WTC11 (cell line): ENCODE data around the gene PRKCE.

Source experiments
- ATF1 ChIP-seq: sonication (generic); formaldehyde crosslinking; IDR thresholded peaks from 2 replicates; pipeline ENCODE4 v1.8.1; 2023; ENCODE audit warnings: mild to moderate bottlenecking, moderate library complexity, missing genetic modification reagents
- CBFB ChIP-seq: sonication (generic); formaldehyde crosslinking; IDR thresholded peaks from 2 replicates; pipeline ENCODE4 v1.8.1; 2022; ENCODE audit warnings: mild to moderate bottlenecking, low read depth, missing genetic modification reagents
- CREB1 ChIP-seq: sonication (generic); formaldehyde crosslinking; IDR thresholded peaks from 2 replicates; pipeline ENCODE4 v1.8.0; 2023; ENCODE audit warnings: mild to moderate bottlenecking, missing genetic modification reagents
- JUN ChIP-seq: sonication (generic); formaldehyde crosslinking; IDR thresholded peaks from 2 replicates; pipeline ENCODE4 v1.8.0; 2023; ENCODE audit warnings: mild to moderate bottlenecking, missing genetic modification reagents
- KAT7 ChIP-seq: sonication (generic); formaldehyde crosslinking; IDR thresholded peaks from 2 replicates; pipeline ENCODE4 v1.8.1; 2023; ENCODE audit warnings: missing genetic modification reagents, mild to moderate bottlenecking, borderline replicate concordance
- NFYB ChIP-seq: sonication (generic); formaldehyde crosslinking; conservative IDR thresholded peaks from 2 replicates; pipeline ENCODE4 v1.8.0; 2022; ENCODE audit warnings: low read depth, missing genetic modification reagents
- NR1H2 ChIP-seq: sonication (generic); formaldehyde crosslinking; IDR thresholded peaks from 2 replicates; pipeline ENCODE4 v1.9.0; 2021; ENCODE audit warnings: mild to moderate bottlenecking, moderate library complexity, missing genetic modification reagents
- RORB ChIP-seq: fragments of 250-450 bp; sonication (Bioruptor Pico); IDR thresholded peaks from 2 replicates; pipeline ENCODE4 v1.9.0; 2021; ENCODE audit warnings: mild to moderate bottlenecking
- SP1 ChIP-seq: sonication (generic); formaldehyde crosslinking; conservative IDR thresholded peaks from 2 replicates; pipeline ENCODE4 v1.8.1; 2022; ENCODE audit warnings: missing genetic modification reagents
- ZBTB21 ChIP-seq: sonication (generic); formaldehyde crosslinking; IDR thresholded peaks from 2 replicates; pipeline ENCODE4 v1.8.1; 2023; ENCODE audit warnings: mild to moderate bottlenecking, missing genetic modification reagents, borderline replicate concordance
- TF ChIP-seq, protein P1 (sequence below): fragments of 200-600 bp; IDR thresholded peaks from 2 replicates; pipeline ENCODE4 v1.8.0; 2022; ENCODE audit warnings: antibody characterized with exemption
- TF ChIP-seq, protein P2 (sequence below): sonication (generic); formaldehyde crosslinking; IDR thresholded peaks from 2 replicates; pipeline ENCODE4 v1.8.1; 2023; ENCODE audit warnings: mild to moderate bottlenecking, missing genetic modification reagents, moderate library complexity
- TF ChIP-seq, protein P3 (sequence below): sonication (generic); formaldehyde crosslinking; IDR thresholded peaks from 2 replicates; pipeline ENCODE4 v1.8.0; 2022; ENCODE audit warnings: mild to moderate bottlenecking, missing genetic modification reagents

DNA sequence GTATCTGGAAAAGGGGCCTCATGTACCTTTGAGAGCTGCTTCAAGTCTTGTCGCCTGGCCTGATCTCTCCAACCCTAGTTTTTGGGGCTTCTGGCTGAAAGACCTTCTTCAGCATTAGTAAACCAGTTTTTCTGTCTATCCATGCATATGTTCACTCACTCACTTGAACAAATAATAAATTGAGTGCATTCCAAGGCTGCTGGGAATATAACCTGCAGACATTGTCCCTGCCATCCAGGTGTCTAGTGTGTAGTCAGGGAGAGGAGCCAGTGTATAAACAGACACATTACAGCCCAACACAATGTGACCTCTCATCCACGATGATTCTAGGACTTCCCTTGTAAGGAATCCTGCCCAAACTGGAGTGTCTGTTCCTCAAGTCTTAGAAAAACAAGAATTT lies 262.1 kb downstream of the PRKCE start:
- TF ChIP-seq, protein P1, sequence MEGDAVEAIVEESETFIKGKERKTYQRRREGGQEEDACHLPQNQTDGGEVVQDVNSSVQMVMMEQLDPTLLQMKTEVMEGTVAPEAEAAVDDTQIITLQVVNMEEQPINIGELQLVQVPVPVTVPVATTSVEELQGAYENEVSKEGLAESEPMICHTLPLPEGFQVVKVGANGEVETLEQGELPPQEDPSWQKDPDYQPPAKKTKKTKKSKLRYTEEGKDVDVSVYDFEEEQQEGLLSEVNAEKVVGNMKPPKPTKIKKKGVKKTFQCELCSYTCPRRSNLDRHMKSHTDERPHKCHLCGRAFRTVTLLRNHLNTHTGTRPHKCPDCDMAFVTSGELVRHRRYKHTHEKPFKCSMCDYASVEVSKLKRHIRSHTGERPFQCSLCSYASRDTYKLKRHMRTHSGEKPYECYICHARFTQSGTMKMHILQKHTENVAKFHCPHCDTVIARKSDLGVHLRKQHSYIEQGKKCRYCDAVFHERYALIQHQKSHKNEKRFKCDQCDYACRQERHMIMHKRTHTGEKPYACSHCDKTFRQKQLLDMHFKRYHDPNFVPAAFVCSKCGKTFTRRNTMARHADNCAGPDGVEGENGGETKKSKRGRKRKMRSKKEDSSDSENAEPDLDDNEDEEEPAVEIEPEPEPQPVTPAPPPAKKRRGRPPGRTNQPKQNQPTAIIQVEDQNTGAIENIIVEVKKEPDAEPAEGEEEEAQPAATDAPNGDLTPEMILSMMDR: no peak
- TF ChIP-seq SP1 (no peak), JUN (CRISPR knock-in tag) (no peak), CREB1 (CRISPR knock-in tag) (no peak), NR1H2 (CRISPR knock-in tag) (no peak), KAT7 (CRISPR knock-in tag) (no peak), RORB (CRISPR knock-in tag) (no peak), NFYB (CRISPR knock-in tag) (no peak), ATF1 (CRISPR knock-in tag) (no peak), ZBTB21 (CRISPR knock-in tag) (no peak), CBFB (CRISPR knock-in tag) (no peak)
- TF ChIP-seq, protein P2, sequence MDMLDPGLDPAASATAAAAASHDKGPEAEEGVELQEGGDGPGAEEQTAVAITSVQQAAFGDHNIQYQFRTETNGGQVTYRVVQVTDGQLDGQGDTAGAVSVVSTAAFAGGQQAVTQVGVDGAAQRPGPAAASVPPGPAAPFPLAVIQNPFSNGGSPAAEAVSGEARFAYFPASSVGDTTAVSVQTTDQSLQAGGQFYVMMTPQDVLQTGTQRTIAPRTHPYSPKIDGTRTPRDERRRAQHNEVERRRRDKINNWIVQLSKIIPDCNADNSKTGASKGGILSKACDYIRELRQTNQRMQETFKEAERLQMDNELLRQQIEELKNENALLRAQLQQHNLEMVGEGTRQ: no peak
- TF ChIP-seq, protein P3, sequence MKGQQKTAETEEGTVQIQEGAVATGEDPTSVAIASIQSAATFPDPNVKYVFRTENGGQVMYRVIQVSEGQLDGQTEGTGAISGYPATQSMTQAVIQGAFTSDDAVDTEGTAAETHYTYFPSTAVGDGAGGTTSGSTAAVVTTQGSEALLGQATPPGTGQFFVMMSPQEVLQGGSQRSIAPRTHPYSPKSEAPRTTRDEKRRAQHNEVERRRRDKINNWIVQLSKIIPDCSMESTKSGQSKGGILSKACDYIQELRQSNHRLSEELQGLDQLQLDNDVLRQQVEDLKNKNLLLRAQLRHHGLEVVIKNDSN (CRISPR knock-in tag): no peak
